SKM-1 (cell line): ENCODE results near the gene SH3GLB2.
"Not testable (repeated sequence)": the region's sequence is repeated elsewhere in the genome, so short reads cannot be mapped to it uniquely, and the experiment has no call there.

Experiments used
- DNase-seq: peaks from one replicate; lab custom pipeline; 2025; ENCODE audit not compliant: unreplicated experiment; lab: John Stamatoyannopoulos, UW

Gene SH3GLB2

DNA sequence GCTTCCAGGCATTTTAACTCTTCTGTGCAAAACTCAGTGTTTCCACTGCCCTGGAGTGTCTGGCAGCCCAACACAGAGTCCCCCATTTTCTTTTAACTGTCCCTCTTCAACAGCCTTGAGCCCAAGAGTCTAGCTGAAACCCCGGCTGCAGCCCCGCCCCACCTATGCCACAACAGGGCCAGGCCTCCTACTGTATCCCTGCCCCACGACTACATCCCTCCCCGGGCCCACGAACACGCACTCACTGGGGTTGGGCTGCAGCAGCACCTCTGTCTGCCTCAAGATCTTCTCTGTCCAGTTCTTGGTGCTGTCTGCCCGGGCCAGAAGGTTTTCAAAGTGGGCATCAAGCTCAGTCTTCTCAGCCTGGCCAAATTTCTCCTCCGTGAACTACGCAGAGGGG is 6.1 kb downstream of the SH3GLB2 start:
- no peak for DNase-seq

DNA sequence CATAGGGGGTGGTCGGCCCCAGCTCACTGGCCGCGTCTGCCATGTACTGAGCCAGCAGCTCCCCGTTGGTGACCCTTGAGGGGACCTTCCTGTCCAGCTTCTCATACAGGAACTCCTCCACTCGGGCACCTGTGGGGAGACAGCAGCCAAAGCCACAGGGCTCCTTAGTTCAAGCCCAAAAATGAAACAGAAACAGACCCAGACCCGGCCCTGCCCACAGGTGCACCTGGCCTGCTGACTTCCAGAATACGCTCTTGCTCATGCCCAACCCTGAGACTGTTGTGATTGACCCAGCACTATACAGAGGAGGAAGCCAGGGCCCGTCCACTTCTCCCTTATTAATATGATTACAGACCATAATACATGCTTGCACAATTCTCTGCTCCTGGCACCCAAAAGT is 7.0 kb downstream of the SH3GLB2 start:
- no peak for DNase-seq

DNA sequence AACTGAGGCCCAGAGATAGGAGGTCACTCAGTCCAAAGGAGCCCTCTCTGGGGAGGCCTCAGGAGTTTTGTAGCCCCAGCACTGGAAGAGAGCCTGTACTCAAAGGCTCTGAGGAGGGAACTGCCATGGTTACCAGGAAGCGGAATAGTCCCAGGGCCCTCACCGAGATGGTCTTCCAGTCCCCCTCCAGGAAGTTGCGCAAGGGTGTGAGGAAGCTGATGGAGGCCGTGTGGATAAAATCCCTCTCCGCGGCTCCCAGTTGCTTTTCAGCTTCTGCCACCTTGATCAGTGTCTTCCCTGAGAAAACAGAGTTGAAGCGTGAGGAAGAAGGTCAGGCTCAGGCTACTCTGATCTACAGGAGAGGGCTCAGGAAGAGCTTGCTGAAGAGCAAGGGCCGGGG is 13.5 kb downstream of the SH3GLB2 start:
- no peak for DNase-seq

DNA sequence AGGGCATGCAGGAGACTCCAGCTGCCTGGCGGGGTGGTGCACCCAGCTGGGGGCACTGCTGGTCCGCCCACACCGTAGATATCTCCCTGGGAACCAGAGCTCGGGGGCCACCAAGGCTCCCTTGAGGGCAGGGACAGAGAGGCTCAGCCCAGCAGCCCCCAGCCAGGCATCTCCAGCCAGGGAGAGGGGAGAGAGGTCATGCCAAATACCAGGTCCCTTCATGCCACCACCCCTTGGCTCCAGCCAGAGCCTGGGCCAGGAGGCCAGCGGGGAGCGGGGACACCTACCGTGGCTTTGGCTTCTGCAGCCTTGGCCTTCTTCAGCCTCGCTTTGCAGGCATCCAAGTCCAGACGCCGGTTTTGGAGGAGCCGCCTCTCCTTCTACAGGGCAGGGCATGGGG is 14.0 kb downstream of the SH3GLB2 start:
- no peak for DNase-seq

DNA sequence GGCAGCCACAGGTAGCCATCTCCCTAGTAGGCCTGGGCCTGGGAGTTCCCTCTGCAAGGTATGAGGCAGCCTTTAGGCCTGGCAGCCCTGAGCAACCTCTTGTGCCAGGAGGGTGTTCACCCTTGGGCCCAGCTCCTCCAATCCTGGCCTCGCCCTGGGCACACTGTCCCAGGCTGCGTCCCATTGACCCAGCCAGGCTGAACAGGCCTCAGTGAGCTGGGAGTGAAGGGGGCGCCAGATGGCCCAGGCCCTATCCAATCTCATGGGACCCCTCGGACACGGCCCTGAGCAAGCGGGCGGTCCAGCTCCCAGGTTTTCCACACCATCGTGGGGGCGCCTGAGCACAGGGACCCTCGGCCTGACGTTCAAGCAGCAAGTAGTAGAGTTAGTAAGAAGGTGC is 14.5 kb downstream of the SH3GLB2 start:
- no peak for DNase-seq

DNA sequence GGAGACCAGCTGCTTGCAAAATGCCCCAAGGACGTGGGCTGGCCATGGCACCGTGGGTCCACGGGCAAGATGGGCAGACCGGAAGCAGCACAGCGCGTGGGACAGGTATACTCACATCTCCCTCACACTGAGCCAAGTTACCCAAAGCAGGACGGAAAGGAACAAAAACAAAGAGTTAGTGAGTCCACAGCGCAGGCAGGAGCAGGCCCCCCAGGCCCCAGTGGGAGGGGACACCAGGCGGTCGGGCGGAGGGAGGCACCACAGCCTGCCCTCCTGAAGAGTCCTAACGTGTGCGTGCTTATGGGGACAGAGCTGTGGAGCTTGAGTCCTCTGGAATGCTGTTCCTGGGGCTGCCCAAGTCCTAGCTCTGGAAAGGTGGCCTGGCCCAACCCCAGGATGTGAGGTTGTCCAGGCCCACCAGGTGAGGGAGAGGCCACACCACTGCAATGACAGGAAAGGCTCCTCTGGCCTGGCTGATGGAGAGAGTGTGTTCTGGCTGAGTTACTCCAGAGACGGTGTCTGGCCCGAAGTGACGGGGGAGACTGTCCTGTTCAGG is 15.2 kb downstream of the SH3GLB2 start:
- no peak for DNase-seq

DNA sequence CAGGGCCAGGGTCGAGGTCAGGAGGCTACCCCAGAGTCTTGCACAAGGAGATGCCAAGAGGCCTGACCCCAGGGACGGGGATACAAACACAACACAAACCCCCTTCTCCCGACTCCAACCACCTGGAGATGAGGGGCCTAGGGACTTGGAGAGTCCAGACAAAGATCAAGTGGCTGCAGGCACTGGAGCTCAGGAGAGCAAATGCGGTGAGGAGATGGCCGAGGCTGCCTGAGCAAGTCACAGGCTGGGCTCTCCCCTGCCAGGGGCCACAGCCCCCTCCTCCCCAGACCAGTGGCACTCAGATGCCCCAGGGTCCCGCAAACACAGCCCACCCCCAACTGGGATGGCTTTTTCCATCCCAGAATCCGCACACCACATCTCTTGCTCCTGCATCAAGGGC is 15.8 kb downstream of the SH3GLB2 start:
- DNase-seq: no peak

DNA sequence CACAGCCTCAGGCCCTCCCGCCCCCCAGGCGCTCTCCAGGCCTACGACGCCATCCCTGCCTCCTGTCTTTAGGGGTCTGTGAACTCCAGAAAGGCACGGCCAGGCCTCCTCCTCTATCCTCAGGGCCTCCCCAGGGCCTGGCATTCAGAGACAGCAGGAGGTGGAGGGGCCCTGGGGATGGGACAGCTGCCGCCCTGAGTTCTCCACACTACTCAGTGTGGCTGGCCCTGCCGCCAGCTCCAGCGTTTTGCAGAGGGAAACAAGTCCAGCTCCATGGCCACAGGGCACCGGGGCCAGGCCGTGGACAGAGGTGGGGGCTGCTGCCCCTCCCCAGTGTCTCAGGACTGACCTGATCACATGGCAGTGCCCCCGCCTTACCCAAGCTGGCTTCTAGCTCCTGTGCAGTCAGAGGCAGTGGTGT is 16.4 kb downstream of the SH3GLB2 start:
- no peak for DNase-seq

DNA sequence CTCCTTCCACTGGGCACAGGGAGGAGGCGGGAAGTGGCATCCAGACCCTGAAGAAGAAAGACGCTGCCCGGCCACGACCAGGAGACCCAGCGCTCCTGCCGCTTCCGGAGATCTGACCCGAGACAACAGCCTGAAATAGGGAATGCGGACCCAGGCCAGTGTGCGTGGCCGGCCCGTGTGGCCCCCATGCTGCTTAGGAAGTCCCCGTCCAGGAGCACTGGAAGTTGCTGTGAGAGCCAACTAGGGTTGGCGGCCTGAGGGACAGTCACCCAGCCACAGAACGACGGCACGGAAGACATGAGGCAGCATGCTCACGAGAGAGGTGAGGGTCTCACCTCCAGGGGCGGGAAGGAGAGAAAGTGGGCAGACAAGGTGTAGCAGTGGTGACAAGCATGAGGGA is 17.0 kb downstream of the SH3GLB2 start:
- DNase-seq: no peak

DNA sequence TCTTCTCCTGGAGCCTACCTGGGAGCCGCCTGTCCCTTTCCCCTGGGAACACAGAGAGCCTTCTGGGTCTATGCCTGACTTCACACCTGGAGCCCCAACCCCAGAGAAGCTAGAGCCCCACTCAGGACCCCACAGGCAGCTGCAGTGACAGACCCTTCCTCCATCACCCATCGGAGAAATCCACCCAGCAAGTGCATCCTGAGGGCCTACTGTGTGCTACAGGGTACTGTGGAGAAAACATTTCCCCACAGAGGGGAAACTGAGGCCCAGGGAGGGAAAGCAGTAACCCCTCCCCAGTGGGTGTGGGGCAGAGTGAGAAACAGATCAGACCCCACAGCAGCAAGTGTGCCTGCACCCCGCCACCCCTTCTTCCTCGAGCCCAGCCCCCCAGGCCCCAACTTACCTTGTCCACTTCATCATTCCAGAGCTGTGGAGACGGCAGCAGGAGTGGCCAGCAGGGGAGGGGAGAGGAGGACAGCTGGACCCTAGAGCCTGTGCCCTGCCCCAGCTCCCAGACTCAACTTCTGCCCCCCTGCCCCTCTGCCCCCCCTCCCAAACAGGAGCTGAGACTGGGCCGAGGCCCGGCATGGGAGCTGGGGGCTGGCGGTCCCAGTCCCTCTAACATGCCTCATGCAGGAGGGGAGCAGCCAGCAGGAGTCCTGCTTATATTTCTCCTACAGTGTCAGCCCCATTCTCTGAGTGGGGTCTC is 17.7 kb downstream of the SH3GLB2 start:
- DNase-seq: no peak

DNA sequence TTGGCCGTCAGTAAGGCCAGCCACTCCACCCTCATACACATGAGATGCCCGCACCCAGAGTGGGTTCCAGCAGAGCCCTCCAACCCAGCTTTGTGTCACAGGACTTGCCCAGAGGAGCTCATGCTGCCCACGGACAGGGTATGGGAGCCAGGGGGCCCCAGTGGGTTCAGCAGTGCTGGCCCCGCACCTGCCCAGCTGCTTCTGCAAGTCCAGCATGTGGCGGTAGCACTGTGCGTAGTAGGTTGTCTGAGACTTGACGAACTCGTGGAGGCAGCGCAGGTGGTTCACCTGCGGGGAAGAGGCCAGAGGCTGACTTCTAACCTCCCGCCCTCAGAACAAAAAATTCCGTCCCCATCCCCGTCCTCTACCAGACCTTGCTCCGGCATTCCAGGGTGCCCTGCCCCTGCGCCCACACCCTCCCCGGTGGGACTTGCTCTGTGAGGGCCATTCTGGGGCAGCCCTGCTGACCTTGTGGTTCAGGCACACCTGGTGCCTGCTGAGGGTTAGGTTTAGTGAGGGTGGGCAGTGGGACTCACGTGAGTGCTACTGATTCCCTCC is 18.5 kb downstream of the SH3GLB2 start:
- DNase-seq: no peak

DNA sequence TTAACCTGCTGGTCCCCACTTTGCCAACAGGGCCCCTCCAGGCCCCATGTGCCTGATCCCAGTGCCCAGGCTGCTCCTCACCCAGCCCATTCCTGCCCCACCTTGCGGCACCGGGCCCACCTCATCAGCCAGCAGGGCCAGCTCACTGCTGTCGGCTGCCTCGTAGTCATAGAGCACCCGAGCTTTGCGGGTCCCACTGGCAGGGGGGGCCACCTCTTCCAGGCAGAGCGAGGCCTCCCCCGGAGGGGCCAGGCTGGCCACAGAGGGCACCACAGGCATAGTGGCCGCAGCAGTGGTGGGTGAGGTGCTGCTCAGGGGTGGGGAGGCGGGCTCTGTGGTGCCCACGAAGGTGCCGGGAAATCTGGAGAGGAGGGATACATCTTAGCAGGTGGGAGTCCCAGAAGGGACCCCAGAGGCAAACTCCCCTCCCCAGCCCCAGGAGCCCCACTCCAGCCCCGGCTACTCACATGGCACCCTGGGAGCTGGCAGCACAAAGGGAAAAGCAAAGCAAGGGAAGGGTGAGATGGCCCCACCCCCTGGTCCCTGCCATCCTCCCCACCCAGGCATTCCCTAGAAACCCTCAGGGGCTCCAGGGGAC is 19.0 kb downstream of the SH3GLB2 start:
- DNase-seq: no peak

DNA sequence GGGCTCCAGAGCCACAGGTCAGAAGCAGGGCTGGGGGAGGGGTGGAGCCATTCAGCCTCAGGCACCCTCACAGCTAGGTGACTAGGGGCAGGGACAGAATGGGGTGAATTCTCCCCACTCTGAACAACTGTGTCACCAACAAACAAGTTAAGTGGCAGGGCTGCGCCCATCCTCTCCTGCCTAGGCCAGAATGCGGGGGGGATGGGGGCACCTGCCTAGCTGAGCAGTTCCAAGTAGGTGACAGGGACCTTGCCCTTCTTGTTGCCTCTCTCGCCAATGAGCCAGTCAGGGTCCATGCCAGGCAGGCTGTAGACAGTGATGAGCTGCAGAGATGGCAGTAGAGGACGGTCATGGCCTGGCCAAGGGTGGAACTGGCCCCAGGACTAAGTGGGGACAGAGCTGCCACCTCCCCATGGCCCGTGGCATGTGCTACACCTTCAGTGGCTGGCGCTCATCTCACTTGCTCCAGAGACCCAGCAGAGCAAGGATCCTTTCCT is 19.6 kb downstream of the SH3GLB2 start:
- DNase-seq: no peak

DNA sequence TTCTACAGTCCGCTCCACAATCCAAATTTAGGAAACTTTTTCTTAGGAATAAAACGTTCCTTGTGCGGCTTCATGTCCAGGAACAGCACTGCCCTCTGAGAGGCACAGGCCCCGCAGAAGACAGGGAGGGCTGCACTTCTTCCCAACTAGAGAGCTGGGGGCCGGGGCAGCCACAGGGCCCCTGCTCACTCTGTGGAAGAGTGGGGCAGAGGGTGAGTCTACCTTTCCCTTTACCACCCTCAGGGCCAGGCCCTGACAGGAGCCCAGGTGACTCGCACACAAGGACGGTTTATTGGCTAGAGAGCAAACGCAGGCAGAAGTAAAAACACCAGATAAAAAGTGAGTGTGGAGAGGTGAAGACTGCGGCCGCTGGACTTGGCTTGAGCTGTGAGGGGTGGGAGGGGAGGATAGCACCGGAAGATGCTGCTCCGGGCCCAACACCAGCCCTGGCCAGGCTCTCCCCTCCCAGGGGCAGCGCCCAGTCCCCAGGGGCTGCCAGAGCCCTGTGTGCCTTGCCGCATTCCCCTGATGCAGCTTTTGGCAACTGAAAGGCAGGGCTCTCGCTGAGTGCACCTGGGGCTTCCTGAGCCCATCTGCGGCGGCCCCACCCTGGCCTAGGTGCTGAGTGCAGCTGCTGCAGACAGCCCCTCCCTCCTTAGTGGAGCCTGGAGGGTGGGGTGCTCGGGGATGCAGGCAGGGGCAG is 20.2 kb downstream of the SH3GLB2 start:
- no peak for DNase-seq

DNA sequence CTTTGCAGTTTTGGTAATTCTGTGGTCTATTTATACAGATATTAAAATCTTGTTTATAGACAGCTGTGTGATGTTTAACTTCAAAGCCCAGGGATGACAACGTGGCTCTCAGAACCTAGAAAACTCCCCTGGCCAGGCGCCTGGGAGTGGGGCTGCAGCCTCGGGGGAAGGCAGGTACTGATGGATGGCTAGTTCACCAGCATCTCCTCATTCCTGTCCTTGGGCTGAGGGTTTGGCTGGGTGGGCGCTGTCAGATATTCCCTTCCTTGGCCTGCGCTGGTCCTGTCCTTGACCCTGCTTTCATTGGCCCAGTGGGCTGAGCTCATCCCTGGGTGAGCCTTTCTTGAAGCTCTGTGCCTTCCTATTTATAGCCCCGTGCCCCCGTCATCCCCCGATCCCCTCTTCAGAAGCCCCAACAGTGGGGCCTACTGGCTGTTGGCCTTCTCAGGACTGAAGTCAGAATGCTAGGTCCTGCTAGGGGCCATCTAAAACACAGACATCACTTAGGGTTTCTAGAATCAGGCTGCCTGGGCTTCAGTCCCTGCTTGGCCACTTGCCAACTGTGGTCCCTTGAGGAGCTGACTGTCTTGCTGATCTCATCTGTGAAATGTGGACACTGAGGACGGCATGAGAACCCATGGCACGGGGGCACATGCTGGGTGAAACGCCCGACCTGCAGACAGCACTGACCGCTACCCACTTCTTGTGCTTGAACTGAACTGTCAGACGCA is 20.9 kb downstream of the SH3GLB2 start:
- no peak for DNase-seq

DNA sequence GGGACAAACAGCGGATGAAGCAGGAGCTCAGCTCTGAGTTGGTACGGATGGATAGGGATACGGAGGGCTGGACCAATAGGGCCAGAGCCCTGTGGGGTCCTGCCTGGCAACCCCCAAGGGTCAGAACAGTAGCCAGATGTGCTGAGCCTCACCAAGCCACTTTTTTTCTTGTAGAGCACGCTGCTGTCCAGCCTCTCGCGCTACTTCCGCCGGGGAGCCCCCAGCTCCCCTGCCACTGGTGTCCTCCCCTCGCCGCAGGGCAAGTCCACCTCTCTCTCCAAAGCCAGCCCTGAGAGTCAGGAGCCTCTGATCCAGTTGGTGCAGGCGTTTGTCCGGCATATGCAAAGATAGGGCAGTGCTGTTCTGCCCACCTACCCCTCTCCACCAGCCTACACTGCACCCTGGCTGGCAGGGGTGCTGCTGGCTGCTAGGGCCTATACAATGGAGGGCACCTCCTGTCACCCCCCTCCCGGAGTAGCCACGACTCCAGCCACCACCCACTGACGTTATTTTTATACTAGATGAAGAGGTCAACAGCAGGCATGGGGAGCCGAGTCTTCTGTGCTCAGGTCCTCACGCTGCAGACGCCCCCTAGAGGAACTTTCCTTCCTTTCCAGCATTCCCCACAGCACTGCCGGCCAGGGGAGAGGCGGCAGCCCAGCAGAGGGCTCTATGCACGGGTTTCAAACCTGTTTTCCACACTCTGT is 21.6 kb downstream of the SH3GLB2 start:
- peak; percentile 67 for DNase-seq

DNA sequence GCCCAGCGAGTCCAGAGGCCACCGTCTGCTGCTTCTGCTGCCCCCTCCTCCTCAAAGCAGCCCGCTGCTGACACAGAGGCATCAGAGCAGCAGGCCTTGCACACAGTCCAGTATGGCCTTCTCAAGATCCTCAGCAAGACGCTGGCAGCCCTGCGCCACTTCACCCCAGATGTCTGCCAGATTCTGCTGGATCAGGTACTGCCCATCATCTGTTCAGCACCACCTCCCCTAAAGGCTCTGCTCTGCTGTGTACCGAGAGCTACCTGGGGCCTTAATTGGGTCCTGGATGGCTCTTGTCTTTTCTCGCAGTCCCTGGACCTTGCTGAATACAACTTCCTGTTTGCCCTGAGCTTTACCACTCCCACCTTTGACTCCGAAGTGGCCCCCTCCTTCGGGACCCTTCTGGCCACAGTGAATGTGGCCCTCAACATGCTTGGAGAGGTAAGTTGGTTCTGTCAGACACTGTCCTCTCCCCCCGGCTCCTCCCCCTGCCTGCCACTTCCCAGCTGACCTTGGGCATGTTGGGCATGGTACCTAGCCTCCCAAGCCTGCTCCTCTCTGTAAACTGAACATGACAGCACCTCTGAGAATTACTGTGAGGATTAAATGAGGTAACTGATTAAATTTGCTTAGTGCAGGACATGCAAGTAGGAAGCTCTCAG is 22.7 kb downstream of the SH3GLB2 start:
- no peak for DNase-seq

DNA sequence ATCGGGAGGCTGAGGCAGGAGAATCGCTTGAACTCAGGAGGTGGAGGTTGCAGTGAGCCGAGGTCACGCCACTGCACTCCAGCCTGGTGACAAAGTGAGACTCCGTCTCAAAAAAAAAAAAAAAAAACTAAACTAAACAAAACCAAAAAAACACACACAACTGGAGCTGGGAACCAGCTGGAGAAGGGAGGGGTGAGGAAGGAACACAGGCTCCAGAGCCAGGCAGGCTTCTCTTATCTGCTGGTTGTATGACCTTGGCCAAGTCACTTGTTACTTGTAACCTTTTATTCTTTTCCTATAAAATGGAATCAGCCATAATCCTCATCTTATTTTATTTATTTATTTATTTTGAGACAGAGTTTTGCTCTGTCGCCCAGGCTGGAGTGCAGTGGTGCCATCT is 24.0 kb downstream of the SH3GLB2 start:
- DNase-seq: not testable (repeated sequence)

DNA sequence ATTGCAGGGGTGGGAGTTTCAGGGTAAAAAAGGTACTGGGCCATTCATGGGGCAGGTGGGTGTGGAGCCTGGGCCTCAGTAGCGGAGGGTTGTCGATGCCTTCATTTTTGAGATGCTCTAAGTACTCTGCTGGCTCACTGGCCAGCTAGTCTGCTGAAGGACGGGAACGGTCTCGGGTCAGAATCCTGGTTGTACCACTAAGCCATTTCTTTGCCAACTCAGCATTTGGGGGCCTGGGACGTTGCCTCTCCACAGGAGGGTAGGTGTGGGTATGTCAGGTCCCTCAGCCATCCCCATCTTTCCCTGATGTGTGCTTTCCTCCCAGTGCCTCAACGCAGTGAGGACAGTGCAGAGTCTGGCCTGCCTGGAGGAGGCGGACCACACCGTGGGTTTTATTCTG is 25.1 kb downstream of the SH3GLB2 start:
- DNase-seq: no peak
